Measurements from ENCODE around the gene LRP8.

Gene LRP8

DNA sequence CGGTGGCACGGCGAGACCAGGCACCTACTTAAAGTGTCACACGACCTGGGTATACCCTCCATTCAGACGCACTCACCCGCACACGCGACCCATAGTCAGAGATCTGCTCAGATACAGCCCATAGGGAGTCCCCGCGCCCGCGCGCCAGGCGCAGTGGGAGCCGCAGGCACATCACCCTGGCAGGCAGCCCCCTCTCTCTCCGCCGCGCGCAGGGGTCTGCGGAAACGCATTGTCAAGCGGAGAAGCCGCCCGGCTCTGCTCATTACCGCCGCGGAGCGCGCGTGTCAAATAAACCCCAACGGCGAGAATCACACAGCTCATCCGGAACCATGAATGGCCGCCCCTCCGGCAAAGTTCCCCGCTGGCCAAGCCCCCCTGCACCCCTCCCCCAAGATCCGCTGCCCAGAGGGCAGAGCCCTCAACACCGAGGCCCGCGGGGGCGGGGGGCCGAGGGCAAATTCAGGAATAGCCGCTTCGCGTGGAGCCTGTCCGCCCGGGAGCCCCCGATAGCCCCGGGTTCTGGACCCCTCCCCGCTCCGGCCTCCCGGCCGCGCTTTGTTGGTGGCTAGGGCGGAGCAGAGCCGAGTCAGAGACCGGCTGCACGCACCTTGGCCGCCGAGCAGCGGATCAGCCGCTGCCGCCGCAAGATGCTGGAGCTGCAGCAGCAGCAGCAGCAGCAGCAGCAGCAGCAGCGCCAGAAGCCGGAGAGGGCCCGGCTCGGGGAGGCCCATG lies 522 bp downstream of the LRP8 start:
- Histone ChIP-seq H3K9ac (ENCODE audit: low read length) (peak overlapping the region; percentile 96), H4K20me1 (ENCODE audit: insufficient read depth, low read length) (peaks cover 8% of the 10 kb centered on the region), H3K4me2 (ENCODE audit: low read length) (peak overlapping the region; percentile 81), H3K4me3 (ENCODE audit: low read length) (peak overlapping the region; percentile 97), H3K27ac (ENCODE audit: low read length) (peak overlapping the region; percentile 84), H3K36me3 (replicated peaks; ENCODE audit: low read depth, low read length) (peaks cover 22% of the 10 kb centered on the region), H2AFZ (ENCODE audit: low read depth, low read length) (no peak overlapping the region), H3K4me1 (ENCODE audit: low read length) (peaks cover 15% of the 10 kb centered on the region), H3K9me3 (ENCODE audit: insufficient read depth, low read length) (no peaks in the 10 kb centered on the region), H3K79me2 (ENCODE audit: low read length) (peaks cover 66% of the 10 kb centered on the region), H3K27me3 (ENCODE audit: low read depth, low read length) (no peaks in the 10 kb centered on the region)
- TF ChIP-seq EZH2phosphoT487 (IDR thresholded peaks at IDR 0.05; ENCODE audit: low read depth): no peak
- no peak for TF ChIP-seq CTCF (IDR thresholded peaks at IDR 0.05; ENCODE audit: low read depth, low read length)

- H4K20me1 ChIP-seq (ENCODE audit: insufficient read depth, low read length): peaks cover 12% of the 10 kb centered on the region
- no peaks in the 10 kb centered on the region for H3K9me3 ChIP-seq (ENCODE audit: insufficient read depth, low read length)
- no peak overlapping the region for H2AFZ ChIP-seq (ENCODE audit: low read depth, low read length)
- H3K27me3 ChIP-seq (ENCODE audit: low read depth, low read length): no peaks in the 10 kb centered on the region
- TF ChIP-seq EZH2phosphoT487 (IDR thresholded peaks at IDR 0.05; ENCODE audit: low read depth) (no peak), CTCF (IDR thresholded peaks at IDR 0.05; ENCODE audit: low read depth, low read length) (no peak)
- peak overlapping the region; percentile 97 for H3K4me3 ChIP-seq (ENCODE audit: low read length)
- peaks cover 22% of the 10 kb centered on the region for H3K36me3 ChIP-seq (replicated peaks; ENCODE audit: low read depth, low read length)
- peaks cover 15% of the 10 kb centered on the region for H3K4me1 ChIP-seq (ENCODE audit: low read length)
- H3K4me2 ChIP-seq (ENCODE audit: low read length): peak overlapping the region; percentile 81
- H3K79me2 ChIP-seq (ENCODE audit: low read length): peaks cover 73% of the 10 kb centered on the region
- H3K27ac ChIP-seq (ENCODE audit: low read length): peak overlapping the region; percentile 84
- H3K9ac ChIP-seq (ENCODE audit: low read length): peak overlapping the region; percentile 96
These were observed 1.2 kb downstream of the LRP8 start for GRCh38 chr1:53326598-53327181.

GRCh38 chr1:53326088-53326597 lies 1.7 kb downstream of the LRP8 start:
- Histone ChIP-seq H3K36me3 (replicated peaks; ENCODE audit: low read depth, low read length) (peaks cover 27% of the 10 kb centered on the region), H3K9me3 (ENCODE audit: insufficient read depth, low read length) (no peaks in the 10 kb centered on the region), H3K9ac (ENCODE audit: low read length) (peak overlapping the region; percentile 96), H3K4me3 (ENCODE audit: low read length) (peak overlapping the region; percentile 97), H3K4me2 (ENCODE audit: low read length) (peak overlapping the region; percentile 83), H3K27ac (ENCODE audit: low read length) (peak overlapping the region; percentile 84), H2AFZ (ENCODE audit: low read depth, low read length) (no peak overlapping the region), H3K27me3 (ENCODE audit: low read depth, low read length) (no peaks in the 10 kb centered on the region), H3K79me2 (ENCODE audit: low read length) (peaks cover 79% of the 10 kb centered on the region), H3K4me1 (ENCODE audit: low read length) (peaks cover 15% of the 10 kb centered on the region), H4K20me1 (ENCODE audit: insufficient read depth, low read length) (peaks cover 18% of the 10 kb centered on the region)
- no peak for TF ChIP-seq CTCF (IDR thresholded peaks at IDR 0.05; ENCODE audit: low read depth, low read length)
- no peak for TF ChIP-seq EZH2phosphoT487 (IDR thresholded peaks at IDR 0.05; ENCODE audit: low read depth)

- peak overlapping the region; percentile 67 for H3K9ac ChIP-seq (ENCODE audit: low read length)
- peaks cover 15% of the 10 kb centered on the region for H3K4me1 ChIP-seq (ENCODE audit: low read length)
- H3K79me2 ChIP-seq (ENCODE audit: low read length): peaks cover 85% of the 10 kb centered on the region
- TF ChIP-seq CTCF (IDR thresholded peaks at IDR 0.05; ENCODE audit: low read depth, low read length): no peak
- no peak for TF ChIP-seq EZH2phosphoT487 (IDR thresholded peaks at IDR 0.05; ENCODE audit: low read depth)
- peak overlapping the region; percentile 97 for H3K4me3 ChIP-seq (ENCODE audit: low read length)
- peaks cover 31% of the 10 kb centered on the region for H3K36me3 ChIP-seq (replicated peaks; ENCODE audit: low read depth, low read length)
- H3K27ac ChIP-seq (ENCODE audit: low read length): peak overlapping the region; percentile 63
- peaks cover 20% of the 10 kb centered on the region for H4K20me1 ChIP-seq (ENCODE audit: insufficient read depth, low read length)
- no peaks in the 10 kb centered on the region for H3K9me3 ChIP-seq (ENCODE audit: insufficient read depth, low read length)
- H3K27me3 ChIP-seq (ENCODE audit: low read depth, low read length): no peaks in the 10 kb centered on the region
- peak overlapping the region; percentile 83 for H3K4me2 ChIP-seq (ENCODE audit: low read length)
- H2AFZ ChIP-seq (ENCODE audit: low read depth, low read length): no peak overlapping the region
These were observed 2.4 kb downstream of the LRP8 start for GRCh38 chr1:53325326-53326087.
